ENCODE measurements around the gene TMEM140. TPM values are rescaled to one million over a fixed set of nuclear protein-coding genes. Genes with fewer than 3 reads are reported as not detected.
A peak's percentile ranks its signal among the peaks of the same experiment; 100 is the strongest.

TMEM140 gene
- total and polyA plus RNA-seq, 9 of the 15 experiments (the other 6 are each of a cell fraction or from before 2014, with no cell fraction given) = 0.03 to 0.82 (median 0.23) TPM

DNA sequence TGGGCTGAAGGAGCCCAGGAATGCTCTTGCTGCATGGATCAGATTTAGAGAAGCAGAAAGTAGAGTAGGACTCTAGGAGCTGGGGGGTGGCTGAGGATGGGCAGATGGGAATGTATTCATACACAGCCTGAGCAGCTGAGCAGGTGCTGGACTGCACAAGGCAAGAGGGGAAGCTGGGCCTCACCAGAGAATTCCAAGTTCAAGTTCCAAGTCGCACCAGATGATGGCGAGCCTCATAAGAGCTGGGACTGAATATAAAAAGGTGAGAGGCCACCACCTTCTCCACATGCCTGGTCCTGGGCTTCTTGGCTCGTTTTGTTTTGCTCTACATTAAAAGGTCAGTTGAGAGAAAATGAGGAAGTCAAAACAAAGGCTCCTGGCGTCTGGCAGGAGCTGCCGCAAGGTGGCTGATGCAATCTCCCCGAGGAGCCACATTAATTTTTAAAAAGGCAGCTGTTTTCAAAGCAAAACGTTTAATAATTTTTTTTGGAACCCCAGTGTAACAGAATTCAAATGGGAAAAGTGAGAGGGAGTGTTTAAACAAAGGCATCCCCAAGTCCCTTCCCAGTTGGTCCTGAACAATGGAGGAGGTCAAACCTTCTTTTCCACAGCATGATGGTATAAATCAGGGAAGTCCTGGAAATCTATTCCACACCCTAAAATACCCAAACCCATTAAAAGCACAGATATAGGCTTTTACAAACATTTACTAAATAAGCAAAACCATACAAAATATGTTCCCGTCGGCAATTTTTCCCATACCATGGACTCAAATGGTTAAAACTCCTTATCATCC, 13.2 kb downstream of the TMEM140 start (continued):
- no peak for TF ChIP-seq NFIX (CRISPR knock-in tag; IDR thresholded peaks at IDR 0.05; ENCODE audit: low read depth)
- no peak for TF ChIP-seq ZNF764 (CRISPR knock-in tag; IDR thresholded peaks at IDR 0.05; ENCODE audit: low read depth)
- TF ChIP-seq, protein P1, sequence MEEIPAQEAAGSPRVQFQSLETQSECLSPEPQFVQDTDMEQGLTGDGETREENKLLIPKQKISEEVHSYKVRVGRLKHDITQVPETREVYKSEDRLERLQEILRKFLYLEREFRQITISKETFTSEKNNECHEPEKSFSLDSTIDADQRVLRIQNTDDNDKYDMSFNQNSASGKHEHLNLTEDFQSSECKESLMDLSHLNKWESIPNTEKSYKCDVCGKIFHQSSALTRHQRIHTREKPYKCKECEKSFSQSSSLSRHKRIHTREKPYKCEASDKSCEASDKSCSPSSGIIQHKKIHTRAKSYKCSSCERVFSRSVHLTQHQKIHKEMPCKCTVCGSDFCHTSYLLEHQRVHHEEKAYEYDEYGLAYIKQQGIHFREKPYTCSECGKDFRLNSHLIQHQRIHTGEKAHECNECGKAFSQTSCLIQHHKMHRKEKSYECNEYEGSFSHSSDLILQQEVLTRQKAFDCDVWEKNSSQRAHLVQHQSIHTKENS (CRISPR knock-in tag; IDR thresholded peaks at IDR 0.05) = no peak
- TF ChIP-seq, protein P2, sequence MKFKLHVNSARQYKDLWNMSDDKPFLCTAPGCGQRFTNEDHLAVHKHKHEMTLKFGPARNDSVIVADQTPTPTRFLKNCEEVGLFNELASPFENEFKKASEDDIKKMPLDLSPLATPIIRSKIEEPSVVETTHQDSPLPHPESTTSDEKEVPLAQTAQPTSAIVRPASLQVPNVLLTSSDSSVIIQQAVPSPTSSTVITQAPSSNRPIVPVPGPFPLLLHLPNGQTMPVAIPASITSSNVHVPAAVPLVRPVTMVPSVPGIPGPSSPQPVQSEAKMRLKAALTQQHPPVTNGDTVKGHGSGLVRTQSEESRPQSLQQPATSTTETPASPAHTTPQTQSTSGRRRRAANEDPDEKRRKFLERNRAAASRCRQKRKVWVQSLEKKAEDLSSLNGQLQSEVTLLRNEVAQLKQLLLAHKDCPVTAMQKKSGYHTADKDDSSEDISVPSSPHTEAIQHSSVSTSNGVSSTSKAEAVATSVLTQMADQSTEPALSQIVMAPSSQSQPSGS (CRISPR knock-in tag; IDR thresholded peaks at IDR 0.05) = no peak
- no peak for TF ChIP-seq ETS2 (tag; IDR thresholded peaks at IDR 0.05; ENCODE audit: borderline replicate concordance, poor library complexity, severe bottlenecking)
- no peak for TF ChIP-seq SMAD1 (IDR thresholded peaks at IDR 0.05; ENCODE audit: low read depth, low read length, partially characterized antibody)
- no peak for TF ChIP-seq ZFP30 (CRISPR knock-in tag; IDR thresholded peaks at IDR 0.05; ENCODE audit: borderline replicate concordance)
- TF ChIP-seq RBM39 (optimal IDR thresholded peaks at IDR 0.05; ENCODE audit: low read depth, low read length) = no peak
- TF ChIP-seq ZNF239 (CRISPR knock-in tag; IDR thresholded peaks at IDR 0.05) = peak; percentile 50
- TF ChIP-seq SRSF3 (IDR thresholded peaks at IDR 0.05; ENCODE audit: insufficient read depth, low read length) = no peak
- TF ChIP-seq FUS (optimal IDR thresholded peaks at IDR 0.05; ENCODE audit: low read depth, low read length) = no peak
- TF ChIP-seq, protein P3, sequence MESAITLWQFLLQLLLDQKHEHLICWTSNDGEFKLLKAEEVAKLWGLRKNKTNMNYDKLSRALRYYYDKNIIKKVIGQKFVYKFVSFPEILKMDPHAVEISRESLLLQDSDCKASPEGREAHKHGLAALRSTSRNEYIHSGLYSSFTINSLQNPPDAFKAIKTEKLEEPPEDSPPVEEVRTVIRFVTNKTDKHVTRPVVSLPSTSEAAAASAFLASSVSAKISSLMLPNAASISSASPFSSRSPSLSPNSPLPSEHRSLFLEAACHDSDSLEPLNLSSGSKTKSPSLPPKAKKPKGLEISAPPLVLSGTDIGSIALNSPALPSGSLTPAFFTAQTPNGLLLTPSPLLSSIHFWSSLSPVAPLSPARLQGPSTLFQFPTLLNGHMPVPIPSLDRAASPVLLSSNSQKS (CRISPR knock-in tag; IDR thresholded peaks at IDR 0.05) = no peak
- TF ChIP-seq, protein P4, sequence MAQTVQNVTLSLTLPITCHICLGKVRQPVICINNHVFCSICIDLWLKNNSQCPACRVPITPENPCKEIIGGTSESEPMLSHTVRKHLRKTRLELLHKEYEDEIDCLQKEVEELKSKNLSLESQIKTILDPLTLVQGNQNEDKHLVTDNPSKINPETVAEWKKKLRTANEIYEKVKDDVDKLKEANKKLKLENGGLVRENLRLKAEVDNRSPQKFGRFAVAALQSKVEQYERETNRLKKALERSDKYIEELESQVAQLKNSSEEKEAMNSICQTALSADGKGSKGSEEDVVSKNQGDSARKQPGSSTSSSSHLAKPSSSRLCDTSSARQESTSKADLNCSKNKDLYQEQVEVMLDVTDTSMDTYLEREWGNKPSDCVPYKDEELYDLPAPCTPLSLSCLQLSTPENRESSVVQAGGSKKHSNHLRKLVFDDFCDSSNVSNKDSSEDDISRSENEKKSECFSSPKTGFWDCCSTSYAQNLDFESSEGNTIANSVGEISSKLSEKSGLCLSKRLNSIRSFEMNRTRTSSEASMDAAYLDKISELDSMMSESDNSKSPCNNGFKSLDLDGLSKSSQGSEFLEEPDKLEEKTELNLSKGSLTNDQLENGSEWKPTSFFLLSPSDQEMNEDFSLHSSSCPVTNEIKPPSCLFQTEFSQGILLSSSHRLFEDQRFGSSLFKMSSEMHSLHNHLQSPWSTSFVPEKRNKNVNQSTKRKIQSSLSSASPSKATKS (CRISPR knock-in tag; IDR thresholded peaks at IDR 0.05) = 0 out of 2 replicates have a peak, but pooled peaks have one; percentile 35
- TF ChIP-seq KDM5B (IDR thresholded peaks at IDR 0.05; ENCODE audit: insufficient replicate concordance, low read depth, low read length) = no peak
- TF ChIP-seq U2AF2 (optimal IDR thresholded peaks at IDR 0.05; ENCODE audit: low read depth, low read length) = no peak

All from K562 (cell line).